Measurements from ENCODE around the gene SH3D19.

GRCh38 chr4:151169900-151170299 is 155.5 kb downstream of the SH3D19 start:
- TF ChIP-seq POLR2AphosphoS5 (IDR thresholded peaks at IDR 0.05) = no peak
- no peak for TF ChIP-seq POLR2A (IDR thresholded peaks at IDR 0.05)
- TF ChIP-seq, protein P1, sequence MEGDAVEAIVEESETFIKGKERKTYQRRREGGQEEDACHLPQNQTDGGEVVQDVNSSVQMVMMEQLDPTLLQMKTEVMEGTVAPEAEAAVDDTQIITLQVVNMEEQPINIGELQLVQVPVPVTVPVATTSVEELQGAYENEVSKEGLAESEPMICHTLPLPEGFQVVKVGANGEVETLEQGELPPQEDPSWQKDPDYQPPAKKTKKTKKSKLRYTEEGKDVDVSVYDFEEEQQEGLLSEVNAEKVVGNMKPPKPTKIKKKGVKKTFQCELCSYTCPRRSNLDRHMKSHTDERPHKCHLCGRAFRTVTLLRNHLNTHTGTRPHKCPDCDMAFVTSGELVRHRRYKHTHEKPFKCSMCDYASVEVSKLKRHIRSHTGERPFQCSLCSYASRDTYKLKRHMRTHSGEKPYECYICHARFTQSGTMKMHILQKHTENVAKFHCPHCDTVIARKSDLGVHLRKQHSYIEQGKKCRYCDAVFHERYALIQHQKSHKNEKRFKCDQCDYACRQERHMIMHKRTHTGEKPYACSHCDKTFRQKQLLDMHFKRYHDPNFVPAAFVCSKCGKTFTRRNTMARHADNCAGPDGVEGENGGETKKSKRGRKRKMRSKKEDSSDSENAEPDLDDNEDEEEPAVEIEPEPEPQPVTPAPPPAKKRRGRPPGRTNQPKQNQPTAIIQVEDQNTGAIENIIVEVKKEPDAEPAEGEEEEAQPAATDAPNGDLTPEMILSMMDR (IDR thresholded peaks at IDR 0.05) = no peak
- TF ChIP-seq EP300 (IDR thresholded peaks at IDR 0.05) = no peak
